Activated T-cell treated with anti-CD3 and anti-CD28 coated beads for 1 hour (primary cell): ENCODE results near the gene CCR8.
"Not testable (repeated sequence)": the region's sequence is repeated elsewhere in the genome, so short reads cannot be mapped to it uniquely, and the experiment has no call there.

Experiments used
- DNase-seq: peaks from one replicate; pipeline ENCODE4 v3.0.0-alpha.2; 2020; ENCODE audit warnings: low read depth

Gene CCR8

DNA sequence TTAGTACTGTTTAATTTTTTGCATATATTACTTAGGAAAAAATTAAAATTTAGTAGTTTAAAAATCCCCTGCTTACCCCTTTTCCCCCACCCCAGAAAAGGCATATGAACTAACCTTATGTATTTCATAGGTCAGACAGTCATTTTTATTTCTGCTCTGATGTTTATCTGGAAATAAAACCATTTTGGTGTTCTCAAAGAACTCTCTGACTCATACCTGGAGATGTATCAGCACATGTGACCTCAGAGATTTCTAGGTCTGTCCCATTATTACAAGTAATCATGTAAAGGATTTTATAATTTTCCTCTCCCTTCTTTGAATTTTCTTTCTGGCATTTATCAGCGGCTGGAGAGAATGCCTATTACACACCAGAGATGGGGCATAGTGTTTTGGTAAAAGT, 14.1 kb upstream of the CCR8 start:
- no peak for DNase-seq

DNA sequence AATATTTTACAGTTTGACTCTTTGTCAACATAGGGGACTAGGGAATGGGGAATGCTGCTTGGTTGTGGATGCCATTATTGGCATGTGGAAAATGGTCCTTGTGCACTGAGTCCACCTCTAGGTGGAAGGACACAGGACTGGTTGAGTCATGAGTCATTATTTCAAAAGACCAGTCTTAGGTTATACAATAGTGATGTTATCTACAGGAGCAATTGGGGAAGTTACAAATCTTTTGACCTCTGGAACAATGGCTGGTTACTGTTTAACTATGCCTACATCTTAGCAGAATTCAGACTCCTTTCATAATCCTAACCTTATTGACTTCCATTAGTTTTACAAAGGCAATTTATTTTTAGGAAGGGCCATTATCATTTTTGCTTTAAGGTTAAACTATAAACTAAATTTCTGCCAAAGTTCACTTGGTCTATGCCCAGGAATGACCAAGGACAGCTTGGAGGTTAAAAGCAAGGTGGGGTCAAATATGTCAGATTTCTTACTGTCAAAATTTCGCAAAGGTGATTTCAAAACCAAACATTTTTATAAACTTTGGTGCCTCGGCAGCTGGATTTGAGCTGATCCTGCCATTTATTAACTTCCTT, 11.8 kb upstream of the CCR8 start:
- no peak for DNase-seq

DNA sequence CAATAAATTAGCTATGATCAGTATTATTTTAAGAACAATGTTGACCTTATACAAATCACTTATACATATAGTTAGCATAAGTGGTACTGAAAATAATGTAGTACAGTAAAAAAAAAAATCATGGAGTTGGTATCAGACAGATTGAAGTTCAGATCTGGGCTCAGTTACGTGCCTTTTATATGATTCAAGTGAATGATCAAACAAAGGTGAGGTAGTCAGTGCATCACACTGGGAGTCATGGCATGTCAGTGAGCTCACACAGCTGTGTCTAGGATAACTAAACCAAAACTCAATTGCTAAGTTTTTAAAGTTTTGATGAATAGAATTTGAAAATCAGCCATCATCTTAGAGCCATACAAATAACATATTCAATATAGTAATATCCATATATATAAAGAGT, 11.2 kb upstream of the CCR8 start:
- DNase-seq = no peak

DNA sequence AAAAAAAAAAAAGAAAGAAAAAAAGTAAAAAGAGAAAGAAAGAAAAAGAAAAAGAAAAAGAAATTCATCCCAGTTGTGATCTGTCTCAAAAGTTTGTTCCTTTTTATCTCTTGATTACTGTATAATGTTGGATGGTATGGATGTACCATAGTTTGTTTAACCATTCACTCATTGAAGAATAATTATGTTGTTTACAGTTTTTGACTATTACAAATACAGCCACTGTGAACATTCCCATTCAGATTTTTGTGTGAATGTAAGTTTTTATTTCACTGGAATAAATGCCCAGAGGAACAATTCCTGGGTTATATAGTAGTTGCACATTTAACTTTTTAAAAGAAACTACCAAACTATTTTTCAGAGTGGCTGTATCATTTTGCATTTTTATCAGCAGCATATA, 10.3 kb upstream of the CCR8 start:
- no peak for DNase-seq

DNA sequence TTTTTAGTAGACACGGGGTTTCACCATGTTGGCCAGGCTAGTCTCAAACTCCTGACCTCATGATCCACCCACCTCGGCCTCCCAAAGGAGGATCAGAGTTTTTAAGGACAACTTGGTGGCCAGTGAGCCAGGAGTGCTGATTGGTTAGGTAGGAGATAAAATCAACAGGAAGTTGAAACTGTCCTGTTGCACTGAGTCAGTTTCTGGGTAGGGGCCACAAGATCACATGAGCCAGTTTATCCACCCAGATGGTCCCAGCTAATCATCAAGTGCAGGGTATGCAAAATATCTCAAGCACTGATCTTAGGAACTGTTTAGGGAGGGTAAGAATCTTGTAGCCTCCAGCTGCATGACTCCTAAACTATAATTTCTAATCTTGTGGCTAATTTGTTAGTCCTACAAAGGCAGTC, 7.9 kb upstream of the CCR8 start:
- DNase-seq = not testable (repeated sequence)

DNA sequence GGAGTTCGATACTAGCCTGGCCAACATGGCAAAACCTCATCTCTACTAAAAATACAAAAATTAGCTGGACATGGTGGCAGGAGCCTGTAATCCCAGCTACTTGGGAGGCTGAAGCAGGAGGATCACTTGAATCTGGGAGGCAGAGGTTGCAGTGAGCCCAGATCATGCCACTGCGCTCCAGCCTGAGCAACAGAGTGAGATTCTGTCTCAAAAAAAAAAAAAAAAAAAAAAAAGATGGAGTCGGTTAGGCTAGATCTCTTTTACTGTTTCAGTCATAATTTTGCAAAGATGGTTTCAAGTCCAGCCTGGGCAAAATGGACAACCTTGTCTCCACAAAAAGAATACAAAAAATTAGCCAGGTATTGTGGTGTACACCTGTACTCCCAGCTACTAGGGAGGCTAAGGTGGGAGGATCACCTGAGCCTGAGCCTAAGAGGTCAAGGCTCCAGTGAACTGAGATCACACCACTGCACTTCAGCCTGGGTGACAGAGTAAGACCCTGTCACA, 7.2 kb upstream of the CCR8 start:
- DNase-seq = not testable (repeated sequence)

DNA sequence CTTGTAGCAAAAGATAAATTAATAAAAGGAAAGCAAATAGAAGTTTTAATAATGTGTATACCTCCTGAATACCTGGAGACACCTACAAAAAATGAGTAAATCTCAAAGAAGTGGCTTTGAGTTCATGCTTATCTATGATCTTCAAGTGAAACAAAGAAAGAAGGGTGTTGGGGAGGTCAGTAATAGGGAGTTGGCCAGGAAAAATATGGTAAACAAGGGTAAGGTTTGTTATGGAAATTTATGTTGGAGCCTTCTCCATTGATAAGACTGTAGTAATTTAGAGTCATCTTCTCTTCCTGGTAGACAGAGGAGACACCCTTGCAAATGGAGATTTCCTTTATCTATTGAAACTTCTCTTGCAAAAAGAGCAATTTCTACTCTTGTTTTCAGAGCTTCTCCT, 6.6 kb upstream of the CCR8 start:
- DNase-seq = no peak

DNA sequence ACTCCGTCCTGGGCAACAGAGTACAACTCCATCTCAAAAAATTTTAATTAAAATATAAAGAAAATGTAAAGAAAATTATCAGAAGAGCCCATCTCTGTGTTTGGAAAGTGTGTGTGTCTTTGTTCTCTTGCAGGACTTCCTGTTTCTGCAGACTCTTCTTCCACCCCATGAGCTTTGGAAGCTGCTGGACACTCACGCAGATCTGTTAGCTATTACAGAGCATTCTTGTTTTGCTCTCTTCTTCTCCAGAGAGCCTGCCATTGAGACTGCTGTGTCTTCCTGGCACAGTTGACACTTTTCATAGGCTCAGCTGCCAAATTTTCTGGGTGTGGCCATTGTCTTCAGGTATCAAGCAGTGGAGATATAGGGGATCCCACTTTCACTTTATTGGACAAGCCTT, 6.0 kb upstream of the CCR8 start:
- DNase-seq = no peak

DNA sequence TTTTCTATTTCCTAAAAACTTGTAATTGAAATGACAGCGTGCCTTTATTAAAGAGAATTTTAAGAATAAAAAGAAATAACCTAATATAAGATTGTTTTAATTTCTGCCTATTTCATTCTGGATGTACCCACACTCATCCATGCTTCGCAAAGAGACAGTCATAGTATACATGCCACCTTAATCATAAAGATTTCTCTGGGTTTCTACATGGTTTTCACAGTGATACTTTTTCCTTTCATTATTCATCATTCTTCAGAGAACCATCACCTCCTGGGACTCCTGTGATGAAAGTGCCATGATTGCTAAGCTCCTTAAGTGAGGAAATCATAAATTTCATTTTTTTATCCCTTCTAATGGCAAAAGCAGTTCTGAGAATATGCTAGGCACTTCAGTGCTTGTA, 4.3 kb upstream of the CCR8 start:
- no peak for DNase-seq

DNA sequence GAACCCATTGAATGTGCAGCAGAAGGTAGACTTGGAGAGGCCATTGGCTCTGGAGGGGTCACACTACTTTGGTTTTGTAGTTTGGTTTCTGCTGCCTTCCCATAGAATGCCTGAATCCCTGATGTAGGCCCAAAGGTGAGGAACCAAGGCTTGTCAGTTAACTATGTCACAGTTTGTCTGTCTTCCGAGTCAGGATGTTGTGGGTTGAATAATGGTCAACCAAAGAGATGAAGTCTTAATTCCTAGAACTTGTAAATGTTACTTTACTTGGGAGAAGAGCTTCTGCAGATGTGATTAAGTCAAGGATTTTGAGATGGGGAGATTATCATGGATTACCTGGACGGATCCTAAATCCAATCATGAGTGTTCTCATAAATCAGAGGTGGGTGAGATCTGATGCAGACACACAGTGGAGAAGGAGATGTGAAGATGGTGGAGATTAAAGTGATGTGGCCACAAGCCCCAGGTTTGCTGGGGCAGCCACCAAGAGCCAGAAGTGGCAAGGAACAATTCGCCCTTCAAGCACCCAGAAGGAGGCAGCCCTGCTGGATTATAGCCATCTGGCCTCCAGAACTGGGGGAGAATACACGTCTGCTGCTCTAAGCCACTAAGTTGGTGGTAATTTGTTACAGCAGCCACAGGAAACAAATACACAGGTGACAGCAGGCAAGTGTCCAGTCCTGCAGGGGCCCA, 2.3 kb upstream of the CCR8 start:
- DNase-seq = no peak

DNA sequence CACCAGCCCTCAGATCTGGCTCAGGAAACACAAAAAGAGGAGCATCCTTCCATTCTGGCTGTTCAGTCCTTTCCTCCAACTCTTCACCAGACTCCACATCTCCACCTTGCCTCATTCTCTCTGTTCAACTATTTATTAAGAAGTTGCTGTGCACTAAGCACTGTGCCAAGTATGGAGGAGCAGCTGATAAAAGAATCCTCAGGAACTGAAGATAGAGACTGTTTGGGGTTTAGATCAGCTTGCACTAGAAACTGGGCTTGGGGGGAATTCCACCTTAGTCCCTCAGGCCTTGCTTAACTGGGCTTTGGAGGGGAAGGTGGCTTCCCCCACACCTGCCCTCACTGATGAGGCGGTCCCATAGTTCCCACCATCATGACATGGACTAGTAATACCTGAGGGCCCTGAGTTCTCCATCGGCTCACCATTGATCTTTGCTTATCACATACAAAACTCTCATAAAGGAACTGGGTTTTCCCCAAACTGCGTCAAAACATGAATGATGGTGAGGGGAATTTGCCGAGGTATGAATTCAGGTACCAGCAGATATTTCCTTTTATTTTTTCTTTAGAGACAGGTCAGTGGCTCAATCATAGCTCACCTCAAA, 1.7 kb upstream of the CCR8 start:
- DNase-seq = no peak

DNA sequence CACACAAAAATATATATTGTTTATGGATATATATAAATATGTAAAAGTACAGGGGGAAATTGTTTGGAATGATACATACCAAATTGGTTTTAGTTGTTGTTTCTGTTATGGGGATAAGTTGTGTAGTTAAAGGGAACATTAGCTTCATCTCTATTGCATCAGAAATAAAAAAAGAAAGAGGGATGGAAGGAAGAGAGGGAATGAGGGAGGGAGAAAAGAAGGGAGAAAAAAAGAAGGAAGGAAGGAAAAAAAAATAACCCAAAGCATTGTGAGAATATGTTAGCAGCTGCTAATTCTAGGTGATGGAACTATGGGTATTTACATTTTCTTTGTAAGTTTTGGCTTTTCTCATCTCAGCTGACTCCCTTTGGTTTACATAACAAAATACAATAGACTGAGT, 1.3 kb downstream of the CCR8 start:
- DNase-seq = no peak

DNA sequence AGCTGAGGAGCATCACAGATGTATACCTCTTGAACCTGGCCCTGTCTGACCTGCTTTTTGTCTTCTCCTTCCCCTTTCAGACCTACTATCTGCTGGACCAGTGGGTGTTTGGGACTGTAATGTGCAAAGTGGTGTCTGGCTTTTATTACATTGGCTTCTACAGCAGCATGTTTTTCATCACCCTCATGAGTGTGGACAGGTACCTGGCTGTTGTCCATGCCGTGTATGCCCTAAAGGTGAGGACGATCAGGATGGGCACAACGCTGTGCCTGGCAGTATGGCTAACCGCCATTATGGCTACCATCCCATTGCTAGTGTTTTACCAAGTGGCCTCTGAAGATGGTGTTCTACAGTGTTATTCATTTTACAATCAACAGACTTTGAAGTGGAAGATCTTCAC, 3.0 kb downstream of the CCR8 start:
- DNase-seq = no peak

DNA sequence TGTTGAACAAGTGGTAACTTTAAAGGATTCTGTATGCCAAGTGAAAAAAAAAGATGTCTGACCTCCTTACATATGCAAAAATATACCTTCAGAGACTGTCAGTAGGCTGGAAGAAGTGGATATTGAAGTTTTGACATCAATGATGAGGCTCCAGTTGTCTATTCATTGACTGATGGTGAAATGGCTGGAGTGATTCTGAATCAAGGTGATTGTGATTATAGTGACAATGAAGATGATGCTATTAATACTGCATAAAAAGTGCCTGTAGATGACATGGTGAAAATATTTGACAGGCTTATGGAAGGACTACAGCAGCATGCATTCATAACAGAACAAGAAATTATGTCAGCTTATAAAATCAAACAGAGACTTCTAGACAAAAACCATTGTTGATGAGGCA, 4.1 kb downstream of the CCR8 start:
- DNase-seq = no peak

DNA sequence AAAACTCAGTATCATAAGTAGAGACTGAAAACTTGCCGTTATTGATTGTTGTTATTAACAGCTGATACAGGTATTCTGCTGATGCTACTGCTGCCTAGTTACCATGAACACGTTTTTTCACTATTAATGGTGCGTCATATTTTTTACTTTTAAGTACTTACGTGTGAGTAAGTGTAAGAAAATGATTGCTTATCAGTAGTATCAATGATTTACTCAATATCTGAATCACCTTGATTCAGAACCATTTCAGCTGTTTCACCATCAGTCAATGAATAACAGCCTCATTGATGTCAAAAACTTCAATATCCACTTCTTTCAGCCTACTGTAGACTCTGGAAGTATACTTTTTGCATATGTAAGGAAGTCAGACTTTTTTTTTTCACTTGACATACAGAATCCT, 4.7 kb downstream of the CCR8 start:
- no peak for DNase-seq

DNA sequence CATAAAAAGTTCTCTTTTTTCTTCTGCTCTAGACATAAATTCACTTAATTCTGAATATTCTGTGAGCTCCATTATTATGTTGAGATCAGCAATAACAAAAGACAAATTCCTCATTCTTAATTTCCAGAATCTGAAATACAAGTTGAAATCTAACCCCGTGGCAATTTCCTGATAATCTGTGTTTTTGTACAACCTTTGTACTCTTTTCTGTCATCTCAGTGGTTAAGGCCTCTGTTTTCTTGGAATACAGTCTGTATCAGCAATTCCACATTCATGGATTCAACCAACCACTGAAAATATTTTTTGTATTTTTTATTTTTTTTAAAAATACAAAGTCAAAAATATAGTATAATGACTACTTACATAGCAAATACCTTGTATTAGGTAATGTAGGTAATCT, 8.7 kb downstream of the CCR8 start:
- no peak for DNase-seq

DNA sequence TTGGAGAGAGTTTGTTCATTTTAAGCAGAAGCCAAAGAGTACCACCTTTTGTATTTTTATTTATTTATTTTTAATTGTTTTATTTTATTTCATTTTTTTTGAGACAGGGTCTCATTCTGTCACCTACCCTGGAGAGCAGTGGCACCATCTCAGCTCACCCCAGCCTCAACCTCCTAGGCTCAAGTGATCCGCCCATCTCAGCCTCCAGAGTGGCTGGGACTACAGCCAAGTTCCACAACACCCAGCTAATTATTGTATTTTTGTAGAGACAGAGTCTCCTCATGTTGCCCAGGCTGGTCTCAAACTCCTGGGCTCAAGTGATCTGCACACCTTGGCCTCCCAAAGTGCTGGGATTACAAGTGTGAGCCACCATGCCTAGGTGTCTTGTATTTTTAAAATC, 9.6 kb downstream of the CCR8 start:
- no peak for DNase-seq

DNA sequence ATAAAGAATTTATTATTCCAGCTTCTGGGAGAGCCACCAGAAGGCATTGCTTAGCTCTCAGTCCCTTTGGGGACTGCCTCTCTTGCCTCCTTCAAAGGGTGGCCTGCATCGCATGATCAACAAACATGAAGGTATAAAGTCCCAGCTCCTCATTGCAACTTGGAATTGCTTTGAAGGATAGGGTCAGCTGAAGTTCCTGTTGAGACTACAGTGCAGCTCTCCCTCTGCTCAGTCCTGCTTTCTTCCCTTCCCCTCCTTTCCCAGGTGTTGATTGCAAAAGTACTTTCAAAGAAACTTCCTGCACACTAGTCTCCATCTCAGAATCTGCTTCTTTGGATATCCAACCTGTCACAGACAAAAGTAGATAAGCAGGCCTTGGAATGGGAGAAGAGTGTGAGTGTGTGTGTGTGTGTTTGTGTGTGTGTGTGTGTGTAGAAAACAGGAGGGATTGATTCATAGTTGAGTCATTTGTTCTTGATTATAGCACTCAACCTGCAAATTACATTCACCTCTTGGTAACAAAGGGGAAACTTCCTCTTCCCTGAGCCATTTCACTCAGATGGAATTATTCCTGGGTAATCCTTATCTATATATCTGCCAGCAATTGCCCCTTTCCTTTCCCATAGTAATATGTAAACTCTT, 13.7 kb downstream of the CCR8 start:
- no peak for DNase-seq

DNA sequence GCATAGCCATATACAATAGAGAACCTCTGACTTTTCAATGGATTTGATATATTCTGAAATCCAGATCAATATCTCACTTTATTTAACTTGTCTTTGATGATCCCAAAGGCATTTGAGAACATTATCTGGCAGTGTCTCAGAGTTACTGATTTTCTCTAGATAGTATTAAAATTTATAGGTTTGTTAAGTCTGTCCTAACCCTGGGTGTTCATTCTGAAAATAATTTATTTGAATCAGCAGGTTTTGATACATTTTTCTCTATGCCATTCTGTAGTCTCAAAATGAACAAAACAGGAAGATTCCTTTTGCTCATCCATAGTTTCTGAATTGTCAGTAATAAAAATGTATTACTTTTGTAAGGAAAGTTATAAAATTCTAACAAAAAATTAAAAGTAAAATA, 14.3 kb downstream of the CCR8 start:
- no peak for DNase-seq

DNA sequence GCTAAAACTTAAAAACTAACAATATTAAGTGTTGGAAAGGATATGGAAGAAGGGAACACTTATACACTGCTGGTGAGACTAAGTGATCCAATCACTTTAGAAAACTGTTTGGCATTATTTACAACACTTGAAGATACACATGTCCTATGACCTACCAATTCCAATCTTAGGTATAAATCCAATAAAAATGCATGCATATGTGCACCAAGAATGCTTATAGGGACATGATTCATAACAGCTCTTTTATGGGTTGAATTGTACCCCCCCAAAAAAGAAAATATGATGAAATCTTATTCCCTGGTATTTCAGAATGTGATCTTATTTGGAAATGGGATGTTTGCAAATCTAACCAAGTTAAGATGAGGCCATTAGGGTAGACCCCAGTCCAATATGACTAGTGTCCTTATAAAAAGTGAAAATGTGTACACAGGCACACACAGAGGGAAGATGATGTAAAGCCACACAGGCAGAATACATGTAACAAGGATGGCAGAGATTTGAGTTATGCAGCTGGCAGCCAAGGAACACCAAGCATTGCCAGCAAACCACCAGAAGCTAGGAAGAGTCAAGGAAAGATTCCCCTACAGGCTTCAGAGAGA, 15.3 kb downstream of the CCR8 start:
- DNase-seq = no peak

DNA sequence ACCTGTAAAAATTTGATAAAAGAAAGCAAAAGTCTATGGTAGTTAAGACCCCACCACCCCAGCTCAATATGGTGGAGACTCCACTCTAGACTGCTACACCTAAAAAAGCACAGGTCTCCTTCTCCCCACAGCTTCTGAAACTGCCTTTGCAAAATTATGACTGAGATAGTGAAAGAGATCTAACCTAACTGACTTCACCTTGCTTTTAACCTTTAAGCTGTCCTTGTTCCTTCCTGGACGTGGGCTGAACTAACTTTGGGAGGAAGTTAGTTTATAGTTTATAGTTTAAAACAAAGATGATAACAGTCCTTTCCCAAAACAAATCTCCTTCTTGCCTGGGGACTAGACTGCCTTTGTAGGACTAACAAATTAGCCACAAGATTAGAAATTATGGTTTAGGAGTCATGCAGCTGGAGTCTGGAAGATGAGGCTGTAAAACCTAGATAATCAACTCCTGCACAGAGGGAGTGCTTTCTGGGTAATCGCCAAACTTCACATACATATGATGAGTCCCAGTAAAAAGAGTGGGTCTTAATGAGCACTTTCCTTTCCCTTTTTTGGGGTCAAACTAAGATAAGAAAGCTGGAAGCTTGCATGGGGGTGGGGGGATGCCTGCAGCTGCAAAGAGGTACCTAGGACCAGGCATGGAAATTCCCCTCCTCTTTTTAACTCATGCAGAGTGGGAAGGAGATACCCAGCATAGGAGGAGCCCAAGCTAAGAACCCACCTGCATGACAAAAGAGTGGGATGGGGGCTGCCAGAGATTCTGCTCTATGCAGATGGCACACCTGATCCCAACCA, 17.5 kb downstream of the CCR8 start:
- DNase-seq = no peak

DNA sequence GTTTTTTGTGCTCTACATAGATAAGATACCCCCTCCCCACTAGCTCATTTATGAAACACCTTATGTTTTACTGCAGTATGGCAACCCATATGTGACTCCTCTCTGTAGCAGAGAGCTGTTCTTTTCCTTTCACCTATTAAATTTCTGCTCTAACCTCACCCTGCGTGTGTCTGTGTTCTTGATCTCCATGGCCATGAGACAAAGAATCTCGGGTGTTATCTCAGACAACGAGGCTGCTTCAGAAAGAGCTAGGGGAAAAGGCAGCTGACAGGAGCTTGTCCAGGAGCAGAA, 18.0 kb downstream of the CCR8 start:
- no peak for DNase-seq
